Measurements from ENCODE around the gene ABCA2. TPM values are rescaled to one million over a fixed set of nuclear protein-coding genes. Genes with fewer than 3 reads are reported as not detected.

The ABCA2 gene
- total and polyA plus RNA-seq, 9 of the 15 experiments (the other 6 are each of a cell fraction or from before 2014, with no cell fraction given), result 0.69 to 16.3 (median 6.1) TPM; not detected in 2

GRCh38 chr9:137030006-137030405, 2.0 kb upstream of the ABCA2 start (continued):
- TF ChIP-seq SNIP1 (IDR thresholded peaks at IDR 0.05; ENCODE audit: low read depth), result no peak
- no peak for TF ChIP-seq ZNF143 (CRISPR knock-in tag; IDR thresholded peaks at IDR 0.05)
- TF ChIP-seq XRCC4 (IDR thresholded peaks at IDR 0.05; ENCODE audit: extremely low read depth, insufficient read depth, insufficient read length), result no peak
- no peak for TF ChIP-seq SMAD4 (CRISPR knock-in tag; conservative IDR thresholded peaks at IDR 0.05)
- TF ChIP-seq EWSR1 (IDR thresholded peaks at IDR 0.05; ENCODE audit: borderline replicate concordance, low read depth, partially characterized antibody), result no peak
- TF ChIP-seq ATF3 (IDR thresholded peaks at IDR 0.05), result no peak
- no peak for TF ChIP-seq ATF3 (CRISPR knock-in tag; conservative IDR thresholded peaks at IDR 0.05)
- TF ChIP-seq ETV6 (IDR thresholded peaks at IDR 0.05; ENCODE audit: borderline replicate concordance in 1 of 2, low read depth in 2 of 2, low read length in 1 of 2), result no peak
- no peak for TF ChIP-seq ETV6 (CRISPR knock-in tag; IDR thresholded peaks at IDR 0.05; ENCODE audit: borderline replicate concordance)
